HEK293 (cell line): ENCODE data around the gene RITA1.

ENCODE experiments used
- CTCF ChIA-PET: fragments of 350-600 bp; formaldehyde crosslinking; extraction: SDS; loops from one replicate; lab custom pipeline; 2021; ENCODE audit warnings: antibody characterized with exemption; lab: Yijun Ruan, JAX
- POLR2A ChIA-PET: fragments of 300-600 bp; formaldehyde crosslinking; extraction: SDS; loops from one replicate; lab custom pipeline; 2020; ENCODE audit warnings: antibody characterized with exemption, inconsistent platforms; lab: Yijun Ruan, JAX
- H3K27ac ChIP-seq: fragments of 200-500 bp; sonication (Bioruptor generic); 2 replicates; pipeline ENCODE4 v1.5.1; 2014; ENCODE audit warnings: low read depth, low read length, control low read depth, inconsistent platforms; ENCODE audit errors: extremely low read depth
- H3K36me3 ChIP-seq, 2 experiments: fragments of 200-500 bp in 1 of 2; sonication (Bioruptor generic) in 1 of 2; 1 replicate in 1 of 2; 2 replicates in 1 of 2; pipeline ENCODE4 v1.5.1; 2014 to 2017; ENCODE audit warnings: inconsistent platforms in 2 of 2, low read length in 2 of 2; ENCODE audit not compliant: control insufficient read depth in 2 of 2, insufficient read depth in 1 of 2
- H3K4me1 ChIP-seq: fragments of 200-500 bp; sonication (Bioruptor generic); 2 replicates; pipeline ENCODE4 v1.5.1; 2014; ENCODE audit warnings: mild to moderate bottlenecking, low read length, inconsistent platforms; ENCODE audit not compliant: control insufficient read depth, insufficient read depth
- H3K4me3 ChIP-seq: 2 replicates; pipeline ENCODE4 v1.5.1; 2011; ENCODE audit warnings: low read depth, mild to moderate bottlenecking, control low read depth, low read length, moderate library complexity
- H3K9me3 ChIP-seq: fragments of 200-500 bp; sonication (Bioruptor generic); 2 replicates; pipeline ENCODE4 v1.5.1; 2014; ENCODE audit warnings: low read depth, low read length, inconsistent platforms; ENCODE audit not compliant: control insufficient read depth, insufficient read depth
- PRDM2 ChIP-seq: fragments of 450-650 bp; formaldehyde crosslinking; IDR thresholded peaks from 2 replicates; pipeline ENCODE4 v1.5.1; 2016; ENCODE audit warnings: missing biosample characterization, missing genetic modification characterization, borderline replicate concordance
- PRDM4 ChIP-seq: fragments of 450-650 bp; formaldehyde crosslinking; IDR thresholded peaks from 2 replicates; pipeline ENCODE4 v1.5.1; 2017; ENCODE audit warnings: missing biosample characterization, missing genetic modification characterization
- YY2 ChIP-seq: fragments of 450-650 bp; formaldehyde crosslinking; IDR thresholded peaks from 2 replicates; pipeline ENCODE4 v1.5.1; 2016; ENCODE audit warnings: missing biosample characterization, missing genetic modification characterization
- ZFP37 ChIP-seq: fragments of 450-650 bp; formaldehyde crosslinking; IDR thresholded peaks from 2 replicates; pipeline ENCODE4 v1.5.1; 2016; ENCODE audit warnings: missing biosample characterization, missing genetic modification characterization
- ZNF132 ChIP-seq: fragments of 450-650 bp; formaldehyde crosslinking; IDR thresholded peaks from 2 replicates; pipeline ENCODE4 v1.5.1; 2017; ENCODE audit warnings: missing biosample characterization, missing genetic modification characterization, borderline replicate concordance
- ZNF157 ChIP-seq: fragments of 450-650 bp; formaldehyde crosslinking; IDR thresholded peaks from 2 replicates; pipeline ENCODE4 v1.5.1; 2016; ENCODE audit warnings: missing biosample characterization, missing genetic modification characterization
- ZNF175 ChIP-seq: fragments of 450-650 bp; formaldehyde crosslinking; IDR thresholded peaks from 2 replicates; pipeline ENCODE4 v1.5.1; 2016; ENCODE audit warnings: missing biosample characterization, missing genetic modification characterization
- ZNF19 ChIP-seq: fragments of 450-650 bp; formaldehyde crosslinking; IDR thresholded peaks from 2 replicates; pipeline ENCODE4; 2016; ENCODE audit warnings: missing biosample characterization, missing genetic modification characterization, low read depth
- ZNF211 ChIP-seq: fragments of 450-650 bp; formaldehyde crosslinking; IDR thresholded peaks from 2 replicates; pipeline ENCODE4 v1.5.1; 2016; ENCODE audit warnings: low read depth, missing biosample characterization, missing genetic modification characterization
- ZNF280D ChIP-seq: fragments of 450-650 bp; formaldehyde crosslinking; IDR thresholded peaks from 2 replicates; pipeline ENCODE4 v1.5.1; 2016; ENCODE audit warnings: missing biosample characterization, missing genetic modification characterization
- ZNF354C ChIP-seq: fragments of 450-650 bp; formaldehyde crosslinking; IDR thresholded peaks from 2 replicates; pipeline ENCODE4 v1.5.1; 2016; ENCODE audit warnings: missing biosample characterization, missing genetic modification characterization, low read depth, borderline replicate concordance
- ZNF473 ChIP-seq: fragments of 450-650 bp; formaldehyde crosslinking; IDR thresholded peaks from 2 replicates; pipeline ENCODE4 v1.5.1; 2017; ENCODE audit warnings: missing biosample characterization, missing genetic modification characterization
- ZNF521 ChIP-seq: fragments of 450-650 bp; formaldehyde crosslinking; IDR thresholded peaks from 2 replicates; pipeline ENCODE4 v1.5.1; 2017; ENCODE audit warnings: missing biosample characterization, mild to moderate bottlenecking, missing genetic modification characterization
- ZNF555 ChIP-seq: fragments of 450-650 bp; formaldehyde crosslinking; conservative IDR thresholded peaks from 2 replicates; pipeline ENCODE4 v1.5.1; 2017; ENCODE audit warnings: missing biosample characterization, mild to moderate bottlenecking, missing genetic modification characterization, inconsistent platforms
- ZNF558 ChIP-seq: fragments of 450-650 bp; formaldehyde crosslinking; IDR thresholded peaks from 2 replicates; pipeline ENCODE4 v1.5.1; 2016; ENCODE audit warnings: missing biosample characterization, missing genetic modification characterization
- ZNF585B ChIP-seq: fragments of 450-650 bp; formaldehyde crosslinking; IDR thresholded peaks from 2 replicates; pipeline ENCODE4 v1.5.1; 2016; ENCODE audit warnings: missing biosample characterization, missing genetic modification characterization
- ZNF623 ChIP-seq: fragments of 450-650 bp; formaldehyde crosslinking; IDR thresholded peaks from 2 replicates; pipeline ENCODE4 v1.5.1; 2016; ENCODE audit warnings: missing biosample characterization, missing genetic modification characterization
- ZNF658 ChIP-seq: fragments of 450-650 bp; formaldehyde crosslinking; IDR thresholded peaks from 2 replicates; pipeline ENCODE4; 2016; ENCODE audit warnings: missing biosample characterization, missing genetic modification characterization
- ZNF677 ChIP-seq: fragments of 450-650 bp; IDR thresholded peaks from 2 replicates; pipeline ENCODE4 v1.5.0; 2018; ENCODE audit warnings: missing biosample characterization, mild to moderate bottlenecking, missing genetic modification characterization, moderate library complexity
- ZNF776 ChIP-seq: fragments of 450-650 bp; formaldehyde crosslinking; IDR thresholded peaks from 2 replicates; pipeline ENCODE4 v1.5.0; 2017; ENCODE audit warnings: missing biosample characterization, missing genetic modification characterization, borderline replicate concordance
- ZNF791 ChIP-seq: fragments of 450-650 bp; formaldehyde crosslinking; IDR thresholded peaks from 2 replicates; pipeline ENCODE4 v1.5.1; 2016; ENCODE audit warnings: missing biosample characterization, missing genetic modification characterization
- ZNF792 ChIP-seq: fragments of 450-650 bp; formaldehyde crosslinking; IDR thresholded peaks from 2 replicates; pipeline ENCODE4 v1.5.1; 2016; ENCODE audit warnings: missing biosample characterization, missing genetic modification characterization

Gene RITA1

GRCh38 chr12:113170457-113170856 lies 15.1 kb upstream of the RITA1 start:
- no peak overlapping the region for H3K4me3 ChIP-seq
- ChIA-PET CTCF (interaction anchor here (0.7 to 1.9 kb wide), 2 partner anchors 35 to 64 kb away, joined by 3 to 4 read pairs; partner anchors contain the start of gene RASAL1), POLR2A (no interaction called here)
- H3K9me3 ChIP-seq: no peaks in the 10 kb centered on the region
- H3K27ac ChIP-seq: no peak overlapping the region
- TF ChIP-seq ZFP37: no peak
- no peak for TF ChIP-seq ZNF776 (tag by site-specific recombination)
- TF ChIP-seq ZNF19 (tag by site-specific recombination): no peak
- H3K4me1 ChIP-seq: no peaks in the 10 kb centered on the region
- peaks cover 54 to 93% of the 10 kb centered on the region in 2 experiments; a peak in 2 of 3 replicates for H3K36me3 ChIP-seq

GRCh38 chr12:113170926-113171325 lies 14.6 kb upstream of the RITA1 start:
- H3K36me3 ChIP-seq: peaks cover 54 to 88% of the 10 kb centered on the region in 2 experiments; a peak in 2 of 3 replicates
- no peak overlapping the region for H3K27ac ChIP-seq
- H3K4me1 ChIP-seq: no peaks in the 10 kb centered on the region
- H3K9me3 ChIP-seq: no peaks in the 10 kb centered on the region
- POLR2A ChIA-PET: interaction anchor here (0.6 kb wide), 1 partner anchor 1497 kb away, joined by 4 read pairs; no protein-coding TSS in a partner anchor
- TF ChIP-seq ZNF211 (tag by site-specific recombination): no peak
- TF ChIP-seq ZNF132: no peak
- TF ChIP-seq YY2 (tag by site-specific recombination): no peak
- TF ChIP-seq ZNF354C (tag by site-specific recombination): no peak
- TF ChIP-seq ZNF677 (tag by site-specific recombination): no peak
- no peak for TF ChIP-seq ZNF791 (tag by site-specific recombination)
- no peak for TF ChIP-seq ZNF658 (tag by site-specific recombination)
- TF ChIP-seq ZNF558 (tag by site-specific recombination): no peak
- TF ChIP-seq ZNF585B: no peak
- TF ChIP-seq ZNF623 (tag by site-specific recombination): no peak
- TF ChIP-seq PRDM2: no peak
- no peak for TF ChIP-seq ZNF175 (tag by site-specific recombination)
- TF ChIP-seq ZNF157 (tag by site-specific recombination): no peak
- no peak for TF ChIP-seq ZNF521 (tag by site-specific recombination)
- TF ChIP-seq ZNF280D (tag by site-specific recombination): no peak
- TF ChIP-seq ZNF473 (tag by site-specific recombination): no peak
- TF ChIP-seq PRDM4: no peak
- no peak for TF ChIP-seq ZNF555 (tag by site-specific recombination)
- TF ChIP-seq ZNF792 (tag by site-specific recombination): no peak
- TF ChIP-seq, all 188 proteins: peak for 0
- CTCF ChIA-PET: interaction anchor here (0.7 to 3.0 kb wide), 4 partner anchors 36 to 275 kb away, joined by 3 to 24 read pairs (median 4); partner anchors contain the start of gene RASAL1
- no peak overlapping the region for H3K4me3 ChIP-seq
